ENCODE results near the gene SLC15A2.

Gene SLC15A2

DNA sequence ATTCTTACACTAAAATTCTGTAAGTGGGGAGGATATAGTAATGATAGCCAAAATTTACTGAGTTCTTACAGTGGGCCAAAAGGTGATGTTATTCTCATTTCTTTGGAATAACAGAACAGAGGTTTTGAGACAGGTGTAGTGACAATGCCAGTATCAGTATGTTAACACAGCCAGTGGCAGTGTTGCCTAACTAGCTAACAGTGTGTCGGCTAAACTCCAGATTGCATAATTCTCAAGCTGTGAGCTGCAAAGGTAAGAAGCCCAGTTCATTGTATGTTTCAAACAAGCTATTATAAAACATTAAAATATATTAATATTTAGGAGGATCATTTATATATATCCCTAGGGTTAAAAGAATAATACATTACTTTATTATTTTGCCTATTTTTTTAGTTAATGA, 920 bp downstream of the SLC15A2 start:
- H3K4me3 ChIP-seq (ENCODE audit: low read depth, low read length), result no peak overlapping the region
- no peak for DNase-seq (ENCODE audit: low read depth, low spot score)
- in situ Hi-C loops (cut with HindIII; ENCODE audit: low sequenced_read_pairs), result no loop called here
- TF ChIP-seq, protein P1, sequence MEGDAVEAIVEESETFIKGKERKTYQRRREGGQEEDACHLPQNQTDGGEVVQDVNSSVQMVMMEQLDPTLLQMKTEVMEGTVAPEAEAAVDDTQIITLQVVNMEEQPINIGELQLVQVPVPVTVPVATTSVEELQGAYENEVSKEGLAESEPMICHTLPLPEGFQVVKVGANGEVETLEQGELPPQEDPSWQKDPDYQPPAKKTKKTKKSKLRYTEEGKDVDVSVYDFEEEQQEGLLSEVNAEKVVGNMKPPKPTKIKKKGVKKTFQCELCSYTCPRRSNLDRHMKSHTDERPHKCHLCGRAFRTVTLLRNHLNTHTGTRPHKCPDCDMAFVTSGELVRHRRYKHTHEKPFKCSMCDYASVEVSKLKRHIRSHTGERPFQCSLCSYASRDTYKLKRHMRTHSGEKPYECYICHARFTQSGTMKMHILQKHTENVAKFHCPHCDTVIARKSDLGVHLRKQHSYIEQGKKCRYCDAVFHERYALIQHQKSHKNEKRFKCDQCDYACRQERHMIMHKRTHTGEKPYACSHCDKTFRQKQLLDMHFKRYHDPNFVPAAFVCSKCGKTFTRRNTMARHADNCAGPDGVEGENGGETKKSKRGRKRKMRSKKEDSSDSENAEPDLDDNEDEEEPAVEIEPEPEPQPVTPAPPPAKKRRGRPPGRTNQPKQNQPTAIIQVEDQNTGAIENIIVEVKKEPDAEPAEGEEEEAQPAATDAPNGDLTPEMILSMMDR (IDR thresholded peaks at IDR 0.05; ENCODE audit: low read depth, low read length), result no peak

DNA sequence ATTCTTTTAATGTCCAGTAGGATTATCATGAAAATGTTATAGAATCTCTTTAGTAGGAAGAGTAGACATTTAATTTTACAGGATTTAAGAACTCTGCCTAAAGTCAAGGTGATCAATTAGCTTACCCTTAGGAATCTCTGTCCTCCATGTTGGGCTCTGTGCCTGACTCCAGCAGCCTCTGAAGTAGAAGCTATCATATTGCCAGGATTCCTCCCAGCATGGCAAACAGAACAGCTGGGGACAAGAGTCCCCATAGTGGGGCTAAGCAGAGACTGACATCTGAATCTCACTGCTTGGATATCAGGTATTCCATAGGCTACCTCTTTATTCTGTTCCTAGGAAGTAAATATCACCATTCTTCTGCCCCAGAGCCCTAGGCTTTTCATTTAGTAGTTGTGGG, 1.5 kb downstream of the SLC15A2 start:
- TF ChIP-seq, protein P1 (IDR thresholded peaks at IDR 0.05; ENCODE audit: low read depth, low read length), result no peak
- in situ Hi-C loops (cut with HindIII; ENCODE audit: low sequenced_read_pairs), result no loop called here
- H3K4me3 ChIP-seq (ENCODE audit: low read depth, low read length), result no peak overlapping the region
- no peak for DNase-seq (ENCODE audit: low read depth, low spot score)

DNA sequence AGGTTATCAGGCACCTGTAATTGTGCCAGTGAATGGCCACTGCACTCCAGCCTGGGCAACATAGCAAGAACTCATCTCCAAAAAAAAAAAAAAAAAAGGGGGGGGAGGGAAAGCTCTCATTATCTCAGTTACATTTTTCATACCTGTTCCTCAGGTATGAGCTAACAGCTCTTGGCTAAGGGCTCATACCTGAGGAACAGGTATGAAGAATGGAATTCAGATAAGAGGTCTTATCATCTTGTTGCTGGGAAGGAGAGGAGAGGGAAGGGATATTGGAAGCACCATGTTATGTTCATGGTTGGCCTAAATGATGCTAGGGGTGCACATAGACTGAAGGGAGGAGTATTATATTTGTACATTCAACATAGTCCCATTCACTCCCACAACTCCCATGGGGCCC, 2.6 kb downstream of the SLC15A2 start:
- H3K4me3 ChIP-seq (ENCODE audit: low read depth, low read length), result no peak overlapping the region
- DNase-seq (ENCODE audit: low read depth, low spot score), result no peak
- in situ Hi-C loops (cut with HindIII; ENCODE audit: low sequenced_read_pairs), result no loop called here
- TF ChIP-seq, protein P1 (IDR thresholded peaks at IDR 0.05; ENCODE audit: low read depth, low read length), result no peak

DNA sequence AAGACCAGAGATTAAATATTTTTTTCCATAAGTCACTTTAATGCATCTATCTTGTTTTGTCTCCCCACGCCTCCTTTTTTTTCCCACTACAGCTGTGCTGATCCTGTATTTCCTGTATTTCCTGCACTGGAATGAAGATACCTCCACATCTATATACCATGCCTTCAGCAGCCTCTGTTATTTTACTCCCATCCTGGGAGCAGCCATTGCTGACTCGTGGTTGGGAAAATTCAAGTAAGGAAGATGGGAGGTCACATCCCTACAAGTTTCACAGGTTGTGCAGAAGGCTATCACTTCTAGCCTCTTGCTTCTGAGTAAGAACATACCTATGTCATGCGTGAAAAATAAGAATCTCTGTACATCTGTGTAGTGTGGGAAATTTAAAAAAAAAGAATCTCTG, 3.1 kb downstream of the SLC15A2 start:
- DNase-seq (ENCODE audit: low read depth, low spot score), result no peak
- no peak overlapping the region for H3K4me3 ChIP-seq (ENCODE audit: low read depth, low read length)
- TF ChIP-seq, protein P1 (IDR thresholded peaks at IDR 0.05; ENCODE audit: low read depth, low read length), result no peak
- in situ Hi-C loops (cut with HindIII; ENCODE audit: low sequenced_read_pairs), result no loop called here

DNA sequence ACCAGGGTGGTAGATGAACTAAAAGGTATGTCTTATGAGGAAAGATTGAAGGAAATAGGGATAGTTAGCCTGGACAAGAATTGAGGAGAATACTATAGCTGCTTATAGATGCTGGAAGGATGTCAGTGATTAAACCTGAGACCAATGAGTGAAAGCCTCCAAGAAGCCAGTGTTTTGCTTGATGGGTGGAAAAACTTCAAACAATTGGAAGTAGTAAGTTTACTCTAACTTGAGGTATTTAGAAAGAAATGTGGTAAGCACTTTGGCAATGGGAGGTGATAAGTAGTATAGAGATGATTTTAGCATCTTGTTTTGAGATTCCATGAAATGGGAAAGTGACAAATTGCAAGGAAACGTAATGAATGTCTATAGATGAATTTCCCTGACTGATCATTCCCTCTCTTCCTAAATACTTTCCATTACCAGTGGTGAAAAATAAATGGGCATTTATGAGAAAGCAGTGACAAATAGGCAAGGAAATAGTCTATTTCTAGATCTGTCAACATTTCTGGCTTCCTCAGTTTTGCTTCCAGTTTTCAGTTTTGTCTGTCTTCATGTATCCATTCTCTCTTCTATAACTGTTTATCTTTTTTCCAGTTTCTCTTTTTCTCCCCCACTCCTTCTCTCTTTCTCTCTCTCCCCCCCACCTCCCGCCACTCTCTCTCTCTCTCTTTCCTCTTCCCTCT, 19.2 kb downstream of the SLC15A2 start:
- DNase-seq (ENCODE audit: low read depth, low spot score), result no peak
- TF ChIP-seq, protein P1 (IDR thresholded peaks at IDR 0.05; ENCODE audit: low read depth, low read length), result no peak
- in situ Hi-C loops (cut with HindIII; ENCODE audit: low sequenced_read_pairs), result no loop called here
- H3K4me3 ChIP-seq (ENCODE audit: low read depth, low read length), result no peak overlapping the region

DNA sequence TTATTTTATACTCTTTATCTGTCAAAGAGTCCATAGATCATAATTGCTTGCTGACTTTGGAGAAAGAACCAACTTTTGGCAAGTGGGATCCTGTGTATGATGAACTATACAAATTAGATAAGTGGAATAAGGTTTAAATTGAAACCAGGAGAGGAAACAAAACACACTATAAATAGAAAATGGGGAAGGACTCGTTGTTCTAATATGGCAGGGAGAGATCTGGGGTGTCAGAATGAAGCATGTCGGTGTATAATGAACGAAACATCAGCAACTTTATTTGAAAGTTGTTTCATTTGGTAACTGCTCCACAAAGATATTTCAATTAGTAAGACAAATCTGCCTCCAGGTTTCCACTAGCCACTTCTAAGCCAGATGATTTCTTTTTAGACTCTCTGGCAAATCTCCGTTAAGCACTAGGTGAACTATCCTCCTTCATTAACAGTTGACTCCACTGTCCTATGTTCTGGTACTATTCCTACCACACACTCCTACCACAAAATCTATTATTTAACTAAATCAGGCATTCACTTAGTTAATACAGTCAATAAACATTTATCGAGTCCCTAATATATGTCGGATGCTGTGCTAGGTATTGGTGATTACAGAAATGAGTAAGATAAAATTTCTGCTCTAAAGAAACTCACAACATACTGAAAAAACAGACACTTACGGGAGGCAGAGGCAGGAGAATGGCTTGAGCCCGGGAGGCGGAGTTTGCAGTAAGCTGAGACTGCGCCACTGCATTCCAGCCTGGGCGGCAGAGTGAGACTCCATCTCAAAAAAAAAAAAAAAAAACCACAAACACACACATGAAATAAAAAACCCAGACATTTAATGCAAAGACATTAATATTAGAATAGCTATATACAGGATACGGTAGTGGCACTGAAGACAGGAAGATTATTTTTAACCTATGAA, 20.1 kb downstream of the SLC15A2 start:
- TF ChIP-seq, protein P1 (IDR thresholded peaks at IDR 0.05; ENCODE audit: low read depth, low read length), result no peak
- DNase-seq (ENCODE audit: low read depth, low spot score), result no peak
- in situ Hi-C loops (cut with HindIII; ENCODE audit: low sequenced_read_pairs), result no loop called here
- no peak overlapping the region for H3K4me3 ChIP-seq (ENCODE audit: low read depth, low read length)
